Colon (tissue), 2 donors: Measurements from ENCODE around the gene CST6.

Experiments used
- FAIRE-seq: peaks from 2 replicates; lab custom pipeline; 2012; peaks lifted over from hg19 to GRCh38; lab: Jason Lieb, UNC
- donor health status: control.
- donor health status: control.

Gene CST6, protein sequence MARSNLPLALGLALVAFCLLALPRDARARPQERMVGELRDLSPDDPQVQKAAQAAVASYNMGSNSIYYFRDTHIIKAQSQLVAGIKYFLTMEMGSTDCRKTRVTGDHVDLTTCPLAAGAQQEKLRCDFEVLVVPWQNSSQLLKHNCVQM

DNA sequence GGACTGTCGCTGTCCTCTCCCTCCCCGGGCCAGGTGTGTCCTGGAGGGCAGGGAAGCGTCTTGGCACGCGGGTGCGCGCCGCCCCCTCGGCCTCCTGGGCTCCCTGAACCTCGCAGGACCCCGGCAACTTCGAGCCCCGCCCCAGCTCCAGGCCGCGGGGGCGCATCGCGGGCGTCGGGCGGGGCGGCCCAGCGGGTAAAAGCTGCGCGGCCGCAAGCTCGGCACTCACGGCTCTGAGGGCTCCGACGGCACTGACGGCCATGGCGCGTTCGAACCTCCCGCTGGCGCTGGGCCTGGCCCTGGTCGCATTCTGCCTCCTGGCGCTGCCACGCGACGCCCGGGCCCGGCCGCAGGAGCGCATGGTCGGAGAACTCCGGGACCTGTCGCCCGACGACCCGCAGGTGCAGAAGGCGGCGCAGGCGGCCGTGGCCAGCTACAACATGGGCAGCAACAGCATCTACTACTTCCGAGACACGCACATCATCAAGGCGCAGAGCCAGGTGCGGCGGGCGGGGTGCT is at the start of gene CST6:
Gene CST6, plus strand, starts transcription at position 224 of the 519 bp plus-strand sequence. Its CDS starts 37 bp downstream, at position 261.
- no peak for FAIRE-seq

DNA sequence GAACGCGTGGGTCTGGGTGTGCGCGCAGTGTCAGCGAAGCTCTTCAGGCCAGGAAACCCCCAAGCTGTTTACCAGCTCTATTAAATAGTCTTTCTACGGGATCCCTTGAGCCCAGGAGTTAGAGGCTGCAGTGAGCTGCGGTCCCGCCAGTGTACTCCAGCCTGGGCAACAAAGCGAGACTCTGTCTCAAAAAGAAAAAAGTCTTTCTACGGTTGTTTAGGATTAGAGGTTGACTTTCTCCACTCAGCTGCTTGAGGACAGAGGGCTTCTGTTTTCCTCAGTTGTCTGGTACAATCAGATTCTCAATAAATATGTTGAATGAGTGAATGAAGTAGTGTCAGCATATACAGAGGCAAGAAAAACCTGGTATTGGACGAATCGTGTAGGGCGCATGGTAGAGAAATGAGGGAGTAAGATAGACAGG is 49.7 kb upstream of the CST6 start:
- FAIRE-seq: no peak

DNA sequence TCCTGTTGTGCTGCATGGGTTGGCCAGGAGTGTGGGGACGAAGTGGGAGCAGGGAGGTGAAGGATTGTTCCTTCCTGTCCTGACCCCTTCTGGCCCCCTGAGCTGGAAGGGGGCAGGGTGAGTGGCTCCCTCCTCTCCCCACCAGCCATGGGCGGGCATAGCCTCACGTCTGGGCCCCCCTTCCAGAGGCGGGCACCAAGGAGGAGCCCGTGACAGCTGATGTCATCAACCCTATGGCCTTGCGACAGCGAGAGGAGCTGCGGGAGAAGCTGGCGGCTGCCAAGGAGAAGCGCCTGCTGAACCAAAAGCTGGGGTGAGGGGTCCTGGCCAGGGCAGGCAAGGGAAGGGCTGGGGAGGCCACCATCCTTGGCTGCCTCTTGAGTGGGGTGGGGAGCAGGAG is 46.9 kb upstream of the CST6 start:
- FAIRE-seq: no peak

DNA sequence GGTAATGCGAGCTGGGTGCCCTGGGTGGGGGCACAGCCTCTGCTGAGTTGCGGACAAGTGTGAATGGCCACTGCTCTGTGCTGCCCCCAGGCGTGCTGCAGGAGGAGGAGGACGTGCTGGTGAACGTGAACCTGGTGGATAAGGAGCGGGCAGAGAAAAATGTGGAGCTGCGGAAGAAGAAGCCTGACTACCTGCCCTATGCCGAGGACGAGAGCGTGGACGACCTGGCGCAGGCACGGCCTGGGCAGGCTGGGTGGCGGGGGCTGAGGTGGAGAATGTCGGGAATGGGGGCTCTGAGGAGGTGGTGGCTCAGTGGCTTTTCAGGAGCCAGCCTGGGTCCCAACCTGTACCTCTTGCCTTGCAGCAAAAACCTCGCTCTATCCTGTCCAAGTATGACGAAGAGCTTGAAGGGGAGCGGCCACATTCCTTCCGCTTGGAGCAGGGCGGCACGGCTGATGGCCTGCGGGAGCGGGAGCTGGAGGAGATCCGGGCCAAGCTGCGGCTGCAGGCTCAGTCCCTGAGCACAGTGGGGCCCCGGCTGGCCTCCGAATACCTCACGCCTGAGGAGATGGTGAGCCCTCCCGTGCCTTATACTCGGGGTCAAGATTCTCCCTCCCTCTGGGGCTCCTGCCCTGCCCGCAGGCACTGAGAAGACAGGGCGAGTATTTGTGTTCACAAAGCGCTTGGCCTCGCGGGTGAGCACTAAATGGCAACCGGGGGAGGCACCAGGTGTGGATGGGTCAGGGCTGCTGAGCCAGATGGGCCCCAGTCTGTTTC is 45.6 kb upstream of the CST6 start:
- FAIRE-seq: no peak

DNA sequence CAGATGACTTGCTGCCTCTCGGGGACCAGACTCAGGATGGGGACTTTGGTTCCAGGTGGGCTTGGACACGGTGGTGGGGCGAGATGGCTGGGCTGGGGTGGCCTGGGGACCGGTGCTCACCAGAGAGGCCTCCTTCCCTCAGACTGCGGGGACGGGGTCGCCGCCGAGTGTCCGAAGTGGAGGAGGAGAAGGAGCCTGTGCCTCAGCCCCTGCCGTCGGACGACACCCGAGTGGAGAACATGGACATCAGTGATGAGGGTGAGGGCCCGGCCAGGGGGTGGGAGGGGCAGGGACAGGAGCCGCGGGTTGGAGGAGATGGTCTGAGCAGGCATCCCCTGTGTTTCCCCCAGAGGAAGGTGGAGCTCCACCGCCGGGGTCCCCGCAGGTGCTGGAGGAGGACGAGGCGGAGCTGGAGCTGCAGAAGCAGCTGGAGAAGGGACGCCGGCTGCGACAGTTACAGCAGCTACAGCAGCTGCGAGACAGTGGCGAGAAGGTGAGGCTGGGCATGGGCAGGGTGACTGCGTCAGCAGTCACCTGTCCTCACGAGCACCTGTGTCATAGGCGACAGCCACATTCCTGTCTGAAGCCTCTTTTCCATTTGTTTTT is 44.4 kb upstream of the CST6 start:
- FAIRE-seq: no peak

DNA sequence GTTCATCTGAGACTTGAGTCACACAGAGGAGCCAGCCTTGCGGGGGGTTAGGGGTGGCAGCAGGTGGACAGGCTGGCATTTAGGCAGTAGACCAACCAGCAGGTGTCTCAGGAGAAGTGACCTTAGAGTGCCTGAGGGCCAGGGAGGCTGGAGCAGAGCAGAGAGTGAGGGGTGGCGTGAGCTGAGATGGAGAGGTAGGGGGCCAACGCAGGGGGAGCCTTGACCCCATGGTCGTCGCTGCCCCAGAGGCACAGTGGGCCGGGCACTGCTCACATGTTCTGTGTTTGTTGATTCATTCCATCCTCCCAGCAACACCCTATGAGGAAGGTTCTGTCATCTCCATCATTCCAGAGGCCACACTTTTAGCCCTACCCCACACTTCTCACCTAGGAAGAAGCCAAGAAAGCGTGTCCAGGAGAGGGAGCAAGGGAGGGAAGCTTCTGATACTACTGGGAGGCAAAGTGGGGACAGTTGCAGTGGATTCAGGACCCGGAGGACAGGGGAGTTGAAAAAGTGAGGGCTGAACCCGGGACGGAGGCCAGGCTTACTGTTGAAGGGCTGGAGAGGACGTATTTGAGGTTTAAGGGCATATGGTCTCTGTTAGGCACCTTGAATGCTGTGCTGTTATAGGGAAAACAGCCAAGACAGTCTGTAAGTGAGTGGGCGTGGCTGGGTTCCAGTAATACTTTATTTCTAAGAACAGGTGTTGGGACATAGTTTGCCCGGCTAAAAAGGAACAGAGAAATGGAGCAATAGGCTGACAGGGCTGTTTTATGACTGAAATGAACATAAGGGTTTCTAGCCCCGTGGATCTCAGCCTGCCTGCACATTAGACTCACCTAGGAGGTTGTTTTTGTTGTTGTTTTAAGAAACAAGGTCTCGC is 43.0 kb upstream of the CST6 start:
- no peak for FAIRE-seq

DNA sequence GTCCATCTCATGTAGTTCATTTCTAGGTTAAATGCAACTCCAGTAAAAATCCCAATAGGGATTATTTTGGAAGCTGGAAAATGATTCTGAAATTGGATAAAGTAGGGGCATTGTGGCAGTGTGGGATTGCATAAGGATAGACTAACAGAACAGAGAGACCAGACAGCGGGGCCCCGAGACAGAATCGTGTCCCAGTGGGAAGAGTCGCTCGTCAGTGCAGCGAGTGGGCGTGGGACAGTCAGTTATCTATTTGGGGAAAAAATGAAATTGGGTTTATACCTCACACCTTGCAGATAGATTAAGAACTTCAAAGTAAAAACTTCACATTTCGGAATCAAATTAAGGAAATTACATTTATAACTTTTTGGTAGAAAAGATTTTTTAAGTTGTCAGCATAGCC is 39.7 kb upstream of the CST6 start:
- no peak for FAIRE-seq

DNA sequence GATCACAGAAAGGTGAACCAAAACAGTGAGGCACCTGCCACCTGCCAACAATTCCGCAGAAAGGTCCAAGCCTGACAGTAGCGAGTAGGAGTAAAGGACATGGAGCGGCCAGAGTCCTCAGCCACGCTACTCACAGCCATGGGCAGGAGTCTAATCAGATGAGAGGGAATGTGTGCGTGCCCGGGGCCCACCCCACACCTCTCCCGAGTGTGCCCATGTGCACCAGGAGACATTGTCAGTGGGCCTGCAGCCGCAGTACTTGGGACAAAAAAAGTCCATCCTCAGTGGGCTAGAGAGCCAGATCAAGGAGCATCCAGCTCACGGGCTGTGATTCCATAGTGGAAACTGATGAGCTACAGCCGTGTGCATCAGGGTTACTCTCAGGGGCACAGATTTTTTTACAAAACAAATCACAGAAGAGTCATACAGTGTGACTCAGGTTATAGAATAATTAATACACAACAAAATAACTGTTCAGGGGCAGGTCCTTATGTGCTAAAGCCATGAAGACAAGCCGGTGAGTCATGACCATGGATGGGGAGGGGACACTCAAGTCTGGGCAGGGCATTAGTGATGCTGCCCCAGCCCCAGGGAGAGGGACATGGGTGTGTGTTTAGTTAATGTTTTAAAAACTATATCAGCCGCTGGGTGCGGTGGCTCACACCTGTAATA is 38.2 kb upstream of the CST6 start:
- FAIRE-seq: no peak

DNA sequence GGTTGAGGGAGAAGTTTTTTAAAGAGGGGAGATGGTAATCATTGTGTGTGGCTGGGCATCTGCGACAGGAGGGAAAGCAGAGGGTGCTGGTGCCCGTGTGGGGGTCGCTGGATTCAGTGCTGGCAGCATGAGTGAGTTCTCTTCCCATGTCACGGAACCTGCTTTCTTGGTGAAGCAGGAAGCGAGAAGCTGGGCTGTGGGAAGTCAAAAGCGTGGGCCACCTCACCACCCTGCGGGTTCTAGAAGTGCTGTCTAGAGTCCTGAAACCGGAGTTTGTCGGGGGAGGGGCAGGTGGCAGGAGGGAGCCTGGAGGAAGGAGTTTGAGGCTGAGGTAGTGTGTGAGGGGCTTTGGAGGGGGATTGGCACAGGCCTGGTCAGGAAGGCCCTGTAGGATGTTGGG is 36.0 kb upstream of the CST6 start:
- FAIRE-seq: no peak

DNA sequence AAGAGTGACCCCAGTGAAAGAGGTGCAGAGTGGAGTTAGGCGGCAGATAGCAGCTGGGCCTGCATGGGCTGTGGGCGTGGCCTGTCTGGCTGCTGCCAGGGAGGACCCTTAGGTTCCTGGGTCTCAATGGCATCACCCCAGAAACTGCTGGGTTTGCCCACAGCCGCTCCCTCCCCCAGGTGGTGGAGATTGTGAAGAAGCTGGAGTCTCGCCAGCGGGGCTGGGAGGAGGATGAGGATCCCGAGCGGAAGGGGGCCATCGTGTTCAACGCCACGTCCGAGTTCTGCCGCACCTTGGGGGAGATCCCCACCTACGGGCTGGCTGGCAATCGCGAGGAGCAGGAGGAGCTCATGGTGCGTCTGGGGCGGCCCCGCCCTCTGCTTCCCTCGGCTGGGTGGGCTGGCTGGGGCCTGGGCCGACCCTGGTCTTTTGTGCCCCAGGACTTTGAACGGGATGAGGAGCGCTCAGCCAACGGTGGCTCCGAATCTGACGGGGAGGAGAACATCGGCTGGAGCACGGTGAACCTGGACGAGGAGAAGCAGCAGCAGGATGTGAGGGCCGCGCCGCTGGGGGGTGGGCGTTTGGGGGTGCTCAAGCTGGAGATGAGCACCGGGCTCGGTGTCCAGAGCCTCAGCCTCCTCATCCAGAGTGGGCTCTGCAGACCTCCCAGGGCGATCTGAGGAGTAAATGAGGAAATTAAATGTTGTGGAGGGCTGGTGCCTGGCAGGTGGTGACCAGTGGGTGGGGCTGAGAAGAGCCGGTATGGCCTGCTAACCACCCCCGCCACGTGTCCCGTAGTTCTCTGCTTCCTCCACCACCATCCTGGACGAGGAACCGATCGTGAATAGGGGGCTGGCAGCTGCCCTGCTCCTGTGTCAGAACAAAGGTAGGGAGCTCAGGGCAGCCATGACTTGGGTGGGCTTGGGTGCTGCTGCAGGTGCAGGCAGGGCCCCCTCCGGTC is 35.3 kb upstream of the CST6 start:
- FAIRE-seq: no peak

DNA sequence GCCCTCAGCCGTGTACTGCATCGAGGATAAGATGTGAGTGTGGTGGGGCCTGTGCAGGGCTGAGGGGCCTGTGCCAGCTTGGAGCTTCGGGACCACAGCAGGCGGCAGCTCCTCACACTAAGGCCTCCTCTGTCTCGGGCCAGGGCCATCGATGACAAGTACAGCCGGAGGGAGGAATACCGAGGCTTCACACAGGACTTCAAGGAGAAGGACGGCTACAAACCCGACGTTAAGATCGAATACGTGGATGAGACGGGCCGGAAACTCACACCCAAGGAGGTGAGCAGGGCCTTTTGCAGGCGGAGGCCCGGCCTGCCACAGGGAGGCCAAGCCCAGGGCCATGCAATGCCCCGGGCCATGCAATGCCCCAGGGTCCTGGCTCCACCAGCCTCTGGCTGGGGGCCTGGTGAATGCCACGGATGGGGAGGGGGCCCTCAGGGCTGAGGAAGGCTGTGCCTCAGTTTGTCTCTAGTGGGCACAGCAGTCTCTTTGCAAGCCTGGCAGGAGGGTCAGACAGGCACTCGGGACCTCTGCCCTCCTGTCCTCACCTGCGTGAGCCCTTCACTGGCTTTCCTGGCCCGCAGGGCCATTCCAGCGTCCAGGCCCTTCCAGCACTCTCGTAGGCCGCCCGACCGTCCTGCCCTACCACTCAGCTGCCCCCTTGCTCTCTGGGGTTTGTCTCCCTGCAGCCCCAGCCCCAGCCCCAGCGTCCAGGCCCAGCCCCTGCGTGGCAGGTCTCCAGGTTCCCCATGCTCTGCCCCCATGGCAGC is 34.0 kb upstream of the CST6 start:
- FAIRE-seq: no peak

DNA sequence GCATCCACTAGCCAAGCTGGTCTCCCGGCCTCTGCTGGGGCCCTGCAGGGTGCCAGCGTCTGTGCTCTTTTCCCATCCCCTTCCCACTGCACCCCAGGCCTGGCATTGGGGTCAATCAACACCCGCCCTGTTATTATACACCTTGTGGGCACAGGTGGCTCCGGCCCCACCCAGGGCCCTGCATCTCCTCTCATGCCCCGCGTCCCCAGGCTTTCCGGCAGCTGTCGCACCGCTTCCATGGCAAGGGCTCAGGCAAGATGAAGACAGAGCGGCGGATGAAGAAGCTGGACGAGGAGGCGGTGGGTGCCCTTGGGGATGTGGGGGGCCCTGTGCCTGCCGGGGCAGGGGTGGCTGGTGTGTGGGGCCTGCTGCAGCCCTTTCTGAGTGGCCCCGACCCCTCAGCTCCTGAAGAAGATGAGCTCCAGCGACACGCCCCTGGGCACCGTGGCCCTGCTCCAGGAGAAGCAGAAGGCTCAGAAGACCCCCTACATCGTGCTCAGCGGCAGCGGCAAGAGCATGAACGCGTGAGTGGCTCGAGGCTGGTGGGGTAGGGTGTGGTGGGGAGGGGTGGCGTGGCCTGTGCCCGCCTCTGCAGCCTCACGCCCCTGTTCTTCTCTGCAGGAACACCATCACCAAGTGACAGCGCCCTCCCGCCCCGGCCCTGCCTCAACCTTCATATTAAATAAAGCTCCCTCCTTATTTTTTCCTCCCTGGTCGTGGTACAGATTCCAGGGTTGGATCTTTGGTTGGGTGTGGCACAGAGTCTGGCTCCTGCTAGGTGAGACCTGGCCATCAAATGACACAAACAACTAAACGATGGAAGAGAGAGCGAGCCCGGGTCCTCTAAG is 33.2 kb upstream of the CST6 start:
- no peak for FAIRE-seq

DNA sequence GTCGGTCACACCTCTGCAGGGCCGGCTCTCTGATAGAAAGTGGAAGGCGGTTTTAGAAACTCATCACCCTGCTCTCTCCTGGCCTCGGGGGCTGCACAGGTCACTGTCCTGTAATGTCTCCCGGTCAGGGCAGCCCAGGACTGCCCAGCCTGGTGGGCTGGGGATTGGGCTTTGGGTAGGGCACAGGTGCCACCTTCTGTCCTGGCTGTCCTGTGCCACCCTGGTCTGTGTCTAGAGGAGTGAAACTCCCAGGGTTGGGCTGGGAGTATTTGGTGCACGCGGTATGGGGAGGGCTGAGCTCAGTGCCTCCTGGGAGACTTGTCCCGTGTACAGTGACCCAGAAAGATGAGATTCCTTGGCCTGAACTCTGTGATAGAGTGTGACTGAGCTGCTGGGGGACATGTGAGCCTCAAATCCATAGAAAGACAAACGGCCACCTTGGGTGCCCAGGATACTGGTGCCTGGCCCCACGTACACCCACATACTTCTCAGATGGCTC is 32.5 kb upstream of the CST6 start:
- FAIRE-seq: no peak

DNA sequence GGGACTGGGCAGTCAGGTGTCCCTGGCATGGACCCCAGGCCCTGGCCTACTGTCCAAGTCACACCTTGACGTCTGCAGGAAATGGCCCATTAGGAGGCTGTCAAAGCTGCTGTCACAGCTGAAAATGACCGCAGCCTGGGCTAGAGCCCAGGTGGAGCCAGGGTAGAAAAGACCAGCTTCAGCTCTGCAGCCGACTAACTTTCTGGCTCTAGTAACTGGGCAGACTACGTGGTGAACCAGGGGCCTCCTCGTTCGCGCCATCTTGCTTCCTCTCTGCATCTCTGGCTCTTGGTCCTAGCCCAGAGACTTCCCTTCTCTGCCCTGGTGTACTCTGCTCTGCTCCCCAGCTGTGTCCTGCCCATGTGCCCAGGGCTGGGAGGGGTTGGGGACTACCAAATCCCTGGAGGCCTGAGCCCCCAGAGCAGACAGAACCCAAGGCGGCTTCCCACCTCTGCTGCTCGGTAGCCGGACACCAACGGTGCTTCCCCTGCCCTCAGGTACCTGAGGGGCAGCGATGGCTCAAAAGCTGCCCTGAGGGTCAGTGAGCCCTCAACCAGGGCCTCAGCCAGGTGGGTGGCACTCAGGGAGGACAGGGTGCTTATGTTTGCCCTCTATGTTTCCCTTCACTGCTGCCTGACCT is 30.6 kb upstream of the CST6 start:
- no peak for FAIRE-seq

DNA sequence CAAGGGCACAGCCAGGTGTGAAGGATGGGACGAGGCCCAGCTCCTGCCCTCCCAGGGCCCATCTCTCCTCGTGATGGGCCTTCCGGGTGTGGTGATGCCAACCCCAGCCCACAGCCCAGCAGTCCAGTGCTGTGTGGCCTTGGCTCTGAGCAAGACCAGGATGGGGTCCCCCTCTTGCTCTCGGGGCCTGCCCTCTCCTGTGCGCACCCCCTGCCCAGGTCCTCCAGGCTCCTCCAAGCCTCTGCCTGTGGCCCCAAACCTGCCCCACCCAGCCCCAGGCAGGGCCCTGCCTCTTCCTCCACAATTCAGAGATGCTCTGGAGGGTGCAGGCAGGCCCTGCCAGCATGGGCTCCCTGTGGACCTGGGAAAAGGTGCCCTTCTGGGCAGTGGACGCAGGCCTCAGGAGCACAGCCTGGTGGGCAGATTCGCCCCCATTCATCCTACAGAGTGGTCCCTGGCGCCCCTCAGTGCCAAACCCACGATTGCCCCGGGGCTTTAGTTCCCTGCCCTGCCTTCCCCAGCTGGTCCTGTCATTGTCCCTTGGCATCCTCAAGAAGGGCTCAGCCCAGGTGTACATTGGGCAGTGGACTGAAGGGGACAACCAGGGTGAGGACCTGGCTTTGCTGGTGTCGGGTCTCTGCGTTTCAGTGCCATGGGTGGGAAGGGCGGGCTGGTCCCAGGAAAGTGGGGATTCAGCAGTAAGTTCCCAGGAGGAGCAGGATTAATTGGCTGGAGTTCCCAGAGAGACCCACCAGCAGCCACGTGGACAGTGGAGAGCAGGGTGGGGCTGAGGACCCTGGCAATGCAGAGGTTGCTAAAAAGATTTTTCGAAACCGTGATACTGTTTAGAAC is 29.6 kb upstream of the CST6 start:
- no peak for FAIRE-seq

DNA sequence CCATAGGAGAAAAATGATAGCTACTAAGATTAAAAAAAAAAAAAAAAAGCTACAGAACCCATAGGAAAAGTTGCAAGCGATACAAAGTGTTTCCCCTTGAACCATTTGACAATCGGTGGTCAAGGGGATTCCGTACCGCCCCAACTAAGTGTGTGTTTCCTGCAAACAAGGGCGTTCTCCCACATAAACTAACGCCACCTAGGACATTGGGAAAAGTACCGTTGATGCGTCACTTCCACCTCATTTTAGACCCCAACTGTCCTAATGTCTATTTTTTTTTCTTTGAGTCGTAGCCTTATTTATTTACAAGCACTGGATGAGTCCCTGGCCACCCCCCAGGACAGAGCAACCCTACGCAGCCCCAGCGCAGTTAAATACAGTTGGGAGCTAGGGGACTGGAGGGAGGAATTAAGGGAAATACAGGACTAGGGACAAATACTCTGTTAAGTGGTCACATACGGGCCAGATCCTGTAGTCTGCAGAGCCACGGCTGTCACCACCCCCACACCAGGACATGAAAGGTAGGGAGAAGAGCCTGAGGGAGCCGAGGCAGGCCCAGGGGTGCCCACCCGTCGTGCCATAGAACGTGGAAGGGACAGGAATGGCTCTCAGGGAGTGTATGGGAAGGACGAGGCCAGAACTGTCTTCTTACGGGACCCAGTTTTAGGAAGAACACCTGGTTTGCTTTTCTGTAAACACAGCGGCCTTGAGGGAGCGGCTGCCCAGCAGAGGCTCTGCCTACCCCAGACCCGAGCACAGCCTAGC is 28.8 kb upstream of the CST6 start:
- FAIRE-seq: no peak
